Right forelimb (tissue), 1 donor: ENCODE measurements around the gene ATG4B.
"Not testable (repeated sequence)": the region's sequence is repeated elsewhere in the genome, so short reads cannot be mapped to it uniquely, and the experiment has no call there.

ENCODE experiments used
- DNase-seq: peaks from one replicate; pipeline ENCODE4 v3.0.0-alpha.2; 2018

The ATG4B gene

DNA sequence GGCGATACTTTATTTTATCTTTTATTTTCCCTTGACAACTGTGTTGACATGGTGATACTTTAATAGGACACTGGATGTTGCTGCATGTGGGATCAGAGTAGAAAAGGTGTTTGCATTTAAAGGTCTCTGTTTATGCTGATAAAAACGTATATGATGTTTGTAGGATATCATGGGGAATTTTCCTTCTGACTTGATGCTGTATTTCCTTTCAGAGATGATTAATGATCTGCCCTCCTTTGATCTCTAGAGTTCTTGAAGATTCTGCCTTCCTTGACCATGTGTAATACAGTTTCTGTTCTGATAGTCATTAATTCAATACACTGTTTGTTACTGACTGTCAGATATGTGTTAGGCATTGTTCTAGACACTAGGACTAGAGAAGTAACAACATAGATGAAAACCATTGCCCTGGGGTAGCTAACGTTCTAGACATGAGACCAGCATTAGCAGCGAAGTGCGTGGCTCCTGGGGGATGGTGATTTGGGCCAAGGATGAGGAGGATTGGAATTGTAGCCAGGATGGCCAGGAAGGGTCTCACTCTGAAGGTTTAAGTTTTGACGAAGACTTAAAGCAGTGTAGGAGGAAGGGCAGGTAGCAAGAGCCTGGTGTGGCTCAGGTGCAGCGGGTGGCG, 2.8 kb downstream of the ATG4B start:
- no peak for DNase-seq

DNA sequence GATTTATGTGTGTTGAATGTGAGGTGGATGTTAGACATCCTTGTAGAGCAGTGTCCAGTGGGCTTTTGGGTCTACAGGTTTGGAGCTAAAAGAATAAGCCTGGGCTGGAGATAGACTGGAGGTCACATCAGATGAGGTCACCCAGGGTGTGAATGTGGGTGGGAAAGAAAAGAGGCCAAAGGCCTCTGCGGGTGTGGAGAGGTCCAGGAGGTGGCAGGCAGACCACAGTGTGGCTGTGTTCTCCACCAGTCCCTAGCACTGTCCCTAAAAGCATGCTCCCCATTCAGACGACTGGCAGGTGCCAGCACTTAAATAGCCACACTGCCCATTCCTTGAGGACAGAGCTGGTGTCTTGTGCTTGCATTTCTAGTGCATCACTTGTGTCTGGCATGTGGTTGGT, 4.1 kb downstream of the ATG4B start:
- no peak for DNase-seq

DNA sequence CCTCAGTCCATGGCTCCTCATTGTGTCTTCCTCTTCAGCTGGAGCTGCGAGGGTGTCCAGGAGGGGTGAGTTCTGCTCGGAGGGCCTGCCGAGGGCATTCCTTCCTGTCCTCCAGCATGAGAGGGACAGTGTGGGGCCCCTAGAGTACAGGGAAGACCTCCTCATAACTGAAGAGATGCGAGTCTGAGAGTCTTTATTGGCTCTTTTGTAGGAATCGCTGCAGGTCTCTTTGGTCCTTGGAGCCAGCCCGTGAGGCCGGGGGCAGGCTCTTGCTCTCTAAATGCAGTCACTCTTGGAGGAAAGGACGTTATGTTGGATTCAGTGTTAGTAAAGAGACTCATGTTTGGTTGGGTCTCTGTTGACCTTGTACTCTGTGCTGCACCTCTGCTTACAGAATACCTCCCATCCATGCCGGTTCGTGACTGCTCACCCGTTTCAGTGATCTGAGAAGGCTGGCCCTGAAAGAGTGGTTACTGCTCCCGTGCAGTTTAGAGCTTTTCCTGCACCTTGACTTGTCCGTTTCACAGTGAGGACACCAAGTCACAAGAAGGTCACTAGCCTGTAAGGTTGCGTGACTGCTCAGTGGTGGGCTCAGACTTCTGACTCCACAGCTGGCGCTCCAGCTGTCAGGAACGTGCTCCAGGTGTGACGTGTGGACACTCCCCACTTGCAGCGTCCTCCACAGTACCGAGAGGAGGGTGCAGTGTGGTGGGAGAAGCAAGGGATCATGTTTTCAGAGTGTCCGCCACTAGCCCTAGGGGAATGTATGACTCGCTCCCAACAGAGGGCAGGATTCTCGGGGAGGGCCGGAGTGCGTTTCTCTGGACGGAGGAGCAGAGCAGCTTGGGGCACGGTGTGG, 7.8 kb downstream of the ATG4B start:
- DNase-seq: no peak

DNA sequence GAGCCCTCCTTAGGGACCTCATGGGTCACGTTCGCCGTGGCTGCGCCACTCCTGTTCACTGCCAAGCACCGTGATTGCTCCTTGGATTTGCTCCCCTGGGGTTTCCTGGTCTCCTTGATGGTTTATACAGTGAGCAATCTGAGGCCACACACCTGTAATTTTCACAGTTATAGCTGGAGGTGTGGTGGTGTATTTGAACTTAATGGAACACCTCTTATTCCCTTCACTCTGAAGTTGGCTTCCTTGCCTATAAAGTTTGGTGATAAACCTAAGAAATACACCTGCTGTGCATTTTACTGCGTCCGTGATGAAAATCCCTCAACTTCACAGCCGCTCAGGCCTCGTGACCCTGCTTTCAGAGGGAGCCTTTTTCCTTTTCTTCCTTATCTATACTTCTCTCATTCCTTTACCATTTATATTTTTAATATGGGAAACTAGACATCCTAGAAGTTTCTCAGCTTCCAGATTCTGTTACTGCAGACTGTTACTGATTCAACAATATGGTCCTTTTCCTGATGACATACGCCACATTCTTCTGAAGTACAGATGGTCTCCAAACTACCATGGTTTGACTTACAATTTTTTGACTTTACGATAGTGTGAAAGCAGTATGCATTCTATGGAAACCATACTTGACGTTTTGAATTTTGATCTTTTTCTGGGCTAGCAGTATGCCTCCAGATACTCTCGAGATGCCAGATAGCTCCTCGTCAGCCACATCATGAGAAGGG, 8.6 kb downstream of the ATG4B start:
- no peak for DNase-seq

DNA sequence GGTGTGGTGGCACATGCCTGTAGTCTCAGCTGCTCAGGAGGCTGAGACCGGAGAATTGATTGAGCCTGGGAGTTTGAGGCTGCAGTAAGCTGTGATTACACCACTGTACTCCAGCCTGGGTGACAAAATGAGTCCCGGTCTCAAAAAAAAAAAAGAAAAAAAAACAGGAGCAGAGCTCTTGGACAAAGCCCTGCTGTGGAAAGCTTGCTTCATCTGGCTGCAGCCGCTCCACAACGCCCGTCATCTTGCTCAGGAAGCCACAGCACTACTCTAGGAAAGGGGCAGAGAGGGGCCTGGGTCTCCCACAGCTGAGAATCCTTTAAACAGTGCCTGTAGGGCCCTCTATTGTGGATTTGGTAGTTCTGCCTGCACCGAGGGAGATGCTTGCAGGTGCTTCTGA, 11.0 kb downstream of the ATG4B start:
- DNase-seq: no peak

DNA sequence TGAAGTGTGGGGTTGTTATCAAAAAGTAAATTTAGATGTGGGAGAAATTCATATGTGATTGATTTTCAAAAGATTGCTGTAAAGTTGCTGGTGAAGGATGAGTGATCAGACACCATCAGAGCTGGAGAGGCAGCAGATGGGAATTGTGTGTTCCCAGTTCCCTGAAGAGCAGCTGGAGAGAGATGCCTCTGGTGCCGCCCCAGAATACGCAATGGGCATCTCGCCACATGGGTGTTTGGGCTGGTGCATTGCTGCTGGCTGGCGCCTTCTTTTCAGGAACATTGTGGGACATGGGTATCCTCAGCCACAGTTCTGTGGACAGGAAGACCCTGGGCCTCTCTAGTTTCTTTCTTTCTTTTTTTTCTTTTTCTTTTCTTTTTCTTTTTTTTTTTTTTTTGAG, 11.9 kb downstream of the ATG4B start:
- no peak for DNase-seq

DNA sequence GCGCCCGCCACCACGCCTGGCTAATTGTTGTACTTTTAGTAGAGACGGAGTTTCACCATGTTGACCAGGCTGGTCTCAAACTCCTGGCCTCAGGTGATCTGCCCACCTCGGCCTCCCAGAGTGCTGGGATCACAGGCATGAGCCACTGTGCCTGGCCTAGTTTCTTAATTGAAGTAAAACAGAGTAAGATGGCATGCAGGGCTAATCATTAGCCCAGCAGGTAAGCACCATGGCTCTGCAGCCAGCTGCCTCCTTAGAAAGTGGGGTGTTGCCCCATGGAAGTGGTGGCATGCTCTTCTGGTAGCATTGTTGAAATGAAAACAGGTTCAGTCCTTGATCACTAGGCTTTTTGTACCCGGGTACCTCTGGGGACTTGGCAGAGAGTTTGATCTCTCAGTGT, 12.4 kb downstream of the ATG4B start:
- no peak for DNase-seq

DNA sequence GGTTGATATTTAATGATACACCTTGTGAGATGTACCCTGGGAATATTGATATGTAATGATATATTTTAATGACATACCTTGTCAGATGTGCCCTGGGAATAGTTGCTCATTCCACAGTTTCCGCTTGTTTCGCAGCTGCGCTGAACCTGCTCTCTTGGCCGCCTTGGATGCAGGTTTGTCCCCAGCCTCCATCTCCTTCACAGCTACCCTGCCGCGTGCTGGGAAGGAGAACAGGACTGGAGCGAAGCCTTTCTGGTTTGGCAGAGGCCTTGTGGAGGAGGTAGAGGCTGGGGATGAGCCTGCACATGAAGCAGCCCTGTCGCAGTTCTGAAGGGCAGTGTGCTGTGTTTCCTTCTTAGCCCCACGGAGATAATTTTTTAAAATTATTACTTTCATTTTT, 14.6 kb downstream of the ATG4B start:
- DNase-seq: no peak

DNA sequence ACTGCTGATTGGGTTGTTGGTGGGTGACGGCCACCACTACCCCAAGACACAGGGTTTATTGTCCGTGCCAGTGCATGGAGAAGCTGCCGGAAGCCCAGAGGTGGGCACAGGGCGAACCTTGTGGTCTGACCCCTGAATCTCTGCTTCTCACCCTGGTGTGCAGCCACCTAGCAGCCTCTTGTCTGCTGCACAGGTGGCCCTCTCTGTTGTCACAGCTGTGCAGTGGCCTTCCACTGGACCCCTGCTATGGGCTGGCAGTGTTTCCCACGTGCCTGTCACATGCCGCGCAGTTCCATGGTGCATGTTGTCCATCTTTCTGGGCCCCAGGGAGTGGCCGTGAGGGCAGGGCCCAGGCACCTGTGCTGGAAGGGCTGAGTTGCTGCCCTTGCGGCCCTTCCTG, 15.2 kb downstream of the ATG4B start:
- DNase-seq: no peak

DNA sequence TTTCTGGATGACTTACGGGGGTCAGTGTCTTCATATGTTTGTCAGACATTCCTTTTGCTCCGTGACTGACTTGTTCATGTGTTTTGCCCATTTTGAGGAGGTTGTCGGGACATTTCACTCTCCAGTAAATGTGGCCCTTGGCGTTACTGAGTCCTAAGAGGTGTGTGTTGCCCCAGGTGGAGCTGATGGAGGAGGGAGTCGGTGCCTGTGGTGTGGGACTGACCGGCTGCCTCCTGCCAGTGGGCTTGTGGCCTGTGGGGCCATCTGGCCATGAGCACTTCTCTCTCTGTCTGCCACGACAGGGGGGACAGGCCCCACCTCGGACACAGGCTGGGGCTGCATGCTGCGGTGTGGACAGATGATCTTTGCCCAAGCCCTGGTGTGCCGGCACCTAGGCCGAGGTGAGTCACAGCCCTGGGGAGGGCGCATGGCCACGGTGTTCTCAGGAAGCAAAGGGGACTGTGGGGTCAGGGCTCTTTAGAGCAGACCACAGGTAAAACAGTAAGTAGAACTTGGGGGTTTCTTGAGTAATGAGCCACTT, 15.8 kb downstream of the ATG4B start:
- DNase-seq: no peak

DNA sequence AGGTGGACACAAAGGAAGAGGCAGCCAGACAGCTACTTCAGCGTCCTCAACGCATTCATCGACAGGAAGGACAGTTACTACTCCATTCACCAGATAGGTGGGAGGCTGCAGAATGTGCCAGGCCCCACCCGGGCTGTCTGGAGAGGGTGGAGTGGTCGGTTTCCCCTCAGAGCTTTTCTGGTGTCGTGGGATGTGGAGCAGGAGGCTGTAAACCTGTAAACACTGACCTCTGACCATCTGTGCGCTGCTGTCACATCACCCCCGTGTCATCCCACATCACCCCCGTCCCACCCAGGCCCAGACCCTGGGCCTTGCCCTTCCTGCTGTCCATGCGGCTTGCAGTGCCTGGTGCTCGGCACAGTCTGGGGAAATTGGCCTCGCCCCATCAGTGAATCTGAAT, 17.1 kb downstream of the ATG4B start:
- no peak for DNase-seq

DNA sequence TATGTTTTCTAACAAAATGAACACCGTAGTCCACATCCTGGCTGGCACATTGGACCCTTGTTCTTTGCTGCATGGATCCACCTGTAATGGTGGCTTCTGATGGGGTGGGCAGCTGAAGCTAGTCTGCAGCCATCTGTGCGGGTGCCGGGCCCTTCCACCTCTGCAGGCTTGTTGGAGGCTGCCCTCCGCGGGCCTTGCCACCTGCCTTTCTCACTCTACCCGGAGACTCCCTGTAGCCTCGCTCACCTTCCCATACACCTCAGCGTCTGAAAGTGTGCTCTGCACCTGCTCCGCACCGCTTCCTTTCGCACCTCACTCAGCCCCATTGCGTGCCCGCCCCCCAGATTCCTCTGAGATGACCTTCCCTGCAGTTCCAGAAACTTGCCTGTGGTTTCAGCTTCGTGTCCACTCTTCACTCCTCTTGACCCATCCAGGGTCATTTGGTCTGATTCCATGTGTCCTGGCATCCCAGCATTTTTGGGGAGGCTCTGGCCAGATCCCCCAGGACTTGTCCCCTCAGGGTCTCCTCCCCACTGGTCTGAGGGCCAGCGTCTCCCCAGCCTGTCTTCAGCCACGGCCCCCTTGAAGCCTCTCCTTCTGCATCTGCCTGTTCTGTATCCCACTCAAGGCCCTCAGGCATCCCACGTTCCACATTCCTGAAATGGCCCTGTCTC, 18.2 kb downstream of the ATG4B start:
- DNase-seq: no peak

DNA sequence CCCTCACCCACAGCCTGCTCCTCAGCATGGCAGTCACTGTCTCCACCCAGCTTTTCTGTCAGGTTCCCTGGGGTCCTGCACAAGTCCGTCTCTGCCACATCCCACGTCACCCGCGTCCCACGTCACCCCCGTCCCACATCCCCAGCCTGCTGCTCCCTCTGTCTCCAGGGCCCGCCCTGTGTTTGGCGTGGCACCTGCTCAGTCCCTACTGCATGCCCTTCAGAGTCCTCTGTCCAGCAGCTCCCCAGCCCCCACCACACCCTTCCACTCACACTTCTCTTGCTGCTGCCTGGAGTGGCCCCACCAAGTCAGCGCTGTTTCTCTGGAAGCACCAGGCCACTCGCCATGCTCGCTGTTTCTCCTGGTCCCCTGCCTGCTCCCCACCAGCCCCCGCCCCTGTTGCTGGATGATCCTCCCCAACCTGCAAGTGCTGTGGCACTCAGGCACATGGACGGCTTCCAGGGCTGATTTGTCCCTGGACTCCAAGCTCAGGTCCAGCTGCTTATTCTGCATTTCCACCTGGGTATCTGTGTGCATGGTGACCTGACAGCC, 18.8 kb downstream of the ATG4B start:
- DNase-seq: no peak

DNA sequence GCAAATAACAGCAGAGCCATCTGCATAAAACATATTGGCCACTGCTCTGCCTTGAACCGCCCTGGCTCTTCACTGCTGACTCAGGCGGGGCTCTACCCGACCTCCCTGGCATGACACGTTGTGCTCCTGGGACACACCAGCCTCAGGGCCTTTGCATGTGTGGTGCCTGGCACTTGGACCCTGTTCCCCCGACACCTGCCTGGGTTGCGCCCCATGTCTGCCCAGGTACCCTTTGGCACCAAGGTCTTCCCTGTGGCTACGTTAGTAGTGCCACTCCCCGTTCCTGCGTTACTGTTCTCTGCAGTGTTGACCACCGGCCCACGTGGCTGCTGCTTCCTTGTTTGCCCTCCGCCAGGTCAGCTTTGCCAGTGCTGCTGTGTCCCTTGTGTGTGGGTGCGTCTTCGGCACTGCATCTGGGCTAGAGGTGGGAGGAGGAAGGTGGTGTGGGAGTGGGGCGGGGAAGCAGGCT, 20.3 kb downstream of the ATG4B start:
- DNase-seq: no peak

DNA sequence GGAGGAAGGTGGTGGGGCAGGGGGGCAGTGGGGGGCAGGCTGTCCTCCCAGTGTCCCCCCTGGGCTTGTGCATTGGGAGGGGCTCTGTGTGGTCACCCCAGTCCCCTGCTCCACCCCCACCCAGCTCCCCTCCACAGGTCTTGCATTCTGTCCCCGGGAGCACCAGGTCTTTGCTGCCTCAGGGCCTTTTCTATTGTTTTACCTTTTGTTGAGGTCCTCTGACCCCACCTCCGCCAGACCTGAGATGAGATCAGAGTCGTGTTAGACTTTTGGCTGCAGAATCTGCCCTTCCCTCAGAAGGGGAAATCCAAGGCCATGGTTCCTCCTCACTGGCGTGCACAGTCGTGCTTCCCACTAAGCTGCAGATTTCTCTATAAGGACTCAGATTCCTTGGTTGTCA, 20.8 kb downstream of the ATG4B start:
- no peak for DNase-seq

DNA sequence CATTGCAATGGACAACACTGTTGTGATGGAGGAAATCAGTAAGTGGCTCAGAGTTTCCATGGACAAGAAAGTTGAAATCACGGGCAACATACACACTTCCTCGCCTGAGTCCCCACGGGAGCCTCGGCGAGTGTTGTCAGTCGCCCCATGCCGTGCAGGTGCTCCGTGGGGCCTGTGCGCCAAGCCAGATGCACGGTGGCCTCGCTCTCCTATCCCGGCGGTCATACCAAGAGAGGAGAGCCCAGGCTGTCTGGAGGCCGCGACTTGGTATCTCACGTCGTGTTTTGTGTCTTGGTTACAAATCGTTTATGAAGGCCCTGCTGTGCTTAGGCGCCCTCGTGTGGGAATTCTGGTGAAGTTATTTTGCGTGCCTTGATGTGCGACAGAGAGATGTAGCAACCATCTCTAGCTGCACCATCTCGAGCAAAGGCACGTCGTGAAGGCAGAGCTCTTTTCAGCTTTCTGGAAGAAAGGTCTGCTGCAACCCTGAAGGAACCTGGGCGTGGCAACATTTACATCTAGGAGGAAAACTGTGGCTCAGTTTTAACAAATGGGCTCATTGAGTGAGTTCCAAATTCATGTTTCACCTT, 21.8 kb downstream of the ATG4B start:
- peak; percentile 73 for DNase-seq

DNA sequence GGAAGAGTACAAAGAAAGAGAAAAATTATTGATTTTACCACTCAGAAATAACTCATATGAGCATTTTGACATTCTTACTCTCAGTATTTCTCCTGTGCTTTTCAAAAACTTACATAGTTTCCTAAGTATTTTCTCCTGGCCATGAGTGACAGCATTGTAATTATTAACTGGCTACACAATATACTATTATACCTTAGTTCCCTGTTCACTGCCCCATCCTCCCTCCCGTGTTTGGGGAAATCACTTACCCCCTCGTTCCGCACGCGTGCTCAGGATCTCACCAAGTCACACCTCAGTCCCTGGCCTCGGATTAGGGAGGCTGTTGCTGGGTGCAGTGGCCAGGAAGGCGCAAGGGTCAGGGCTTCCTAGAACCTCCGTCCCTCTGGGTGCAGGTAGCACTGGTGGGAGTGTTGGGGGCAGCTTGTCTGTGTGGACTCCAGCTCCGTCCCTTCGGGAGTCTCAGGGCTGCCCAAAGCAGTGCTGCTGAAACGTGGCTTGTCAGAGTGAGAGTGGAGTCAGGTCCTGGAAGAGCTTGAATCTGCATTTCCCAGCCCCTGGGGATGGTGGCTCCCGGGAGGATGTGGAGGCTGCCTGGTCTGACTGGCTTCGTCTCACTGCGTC, 23.2 kb downstream of the ATG4B start:
- no peak for DNase-seq

DNA sequence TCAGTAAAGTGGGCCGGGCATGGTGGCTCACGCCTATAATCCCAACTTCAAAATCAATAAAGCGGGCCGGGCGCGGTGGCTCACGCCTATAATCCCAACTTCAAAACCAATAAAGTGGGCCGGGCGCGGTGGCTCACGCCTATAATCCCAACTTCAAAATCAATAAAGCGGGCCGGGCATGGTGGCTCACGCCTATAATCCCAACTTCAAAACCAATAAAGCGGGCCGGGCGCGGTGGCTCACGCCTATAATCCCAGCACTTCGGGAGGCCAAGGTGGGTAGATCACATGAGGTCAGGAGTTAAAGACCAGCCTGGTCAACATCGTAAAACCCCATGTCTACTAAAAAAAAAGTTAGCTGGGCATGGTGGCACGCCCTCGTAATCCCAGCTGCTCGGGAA, 25.2 kb downstream of the ATG4B start:
- not testable (repeated sequence) for DNase-seq

DNA sequence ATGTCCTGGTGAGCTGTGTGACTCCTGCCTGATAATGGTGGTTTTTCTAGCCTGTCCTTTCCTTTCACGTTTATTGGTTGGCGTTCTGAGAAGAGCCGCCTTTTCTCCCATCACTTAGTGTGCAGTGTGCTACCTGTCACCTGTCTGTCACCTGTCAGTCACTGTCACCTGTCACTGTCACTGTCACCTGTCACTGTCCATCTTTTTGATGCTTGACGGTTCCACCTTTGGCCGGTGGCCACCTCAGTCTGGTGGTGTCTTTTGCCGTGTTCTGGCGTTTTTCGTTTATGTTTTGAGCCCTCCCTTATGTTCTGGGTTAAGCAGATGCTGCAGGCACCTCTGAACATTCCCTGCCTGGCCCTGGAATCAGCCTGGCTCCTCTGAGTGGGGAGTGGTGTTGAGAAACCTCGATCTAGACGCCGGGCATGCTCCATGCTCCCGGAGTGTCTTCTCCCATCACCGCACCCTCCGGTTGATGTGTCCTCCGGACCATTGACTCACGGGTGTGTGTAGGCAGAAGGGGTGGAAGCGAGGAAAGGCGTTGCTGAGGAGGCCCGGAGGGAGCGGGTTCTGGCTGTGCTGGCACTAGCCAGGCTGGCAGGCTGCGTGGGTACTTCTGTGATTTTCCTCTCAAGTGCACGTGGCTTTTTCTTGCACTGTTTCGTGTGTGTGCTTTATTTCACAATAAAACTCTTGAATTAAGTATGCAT, 28.4 kb downstream of the ATG4B start:
- DNase-seq: no peak

DNA sequence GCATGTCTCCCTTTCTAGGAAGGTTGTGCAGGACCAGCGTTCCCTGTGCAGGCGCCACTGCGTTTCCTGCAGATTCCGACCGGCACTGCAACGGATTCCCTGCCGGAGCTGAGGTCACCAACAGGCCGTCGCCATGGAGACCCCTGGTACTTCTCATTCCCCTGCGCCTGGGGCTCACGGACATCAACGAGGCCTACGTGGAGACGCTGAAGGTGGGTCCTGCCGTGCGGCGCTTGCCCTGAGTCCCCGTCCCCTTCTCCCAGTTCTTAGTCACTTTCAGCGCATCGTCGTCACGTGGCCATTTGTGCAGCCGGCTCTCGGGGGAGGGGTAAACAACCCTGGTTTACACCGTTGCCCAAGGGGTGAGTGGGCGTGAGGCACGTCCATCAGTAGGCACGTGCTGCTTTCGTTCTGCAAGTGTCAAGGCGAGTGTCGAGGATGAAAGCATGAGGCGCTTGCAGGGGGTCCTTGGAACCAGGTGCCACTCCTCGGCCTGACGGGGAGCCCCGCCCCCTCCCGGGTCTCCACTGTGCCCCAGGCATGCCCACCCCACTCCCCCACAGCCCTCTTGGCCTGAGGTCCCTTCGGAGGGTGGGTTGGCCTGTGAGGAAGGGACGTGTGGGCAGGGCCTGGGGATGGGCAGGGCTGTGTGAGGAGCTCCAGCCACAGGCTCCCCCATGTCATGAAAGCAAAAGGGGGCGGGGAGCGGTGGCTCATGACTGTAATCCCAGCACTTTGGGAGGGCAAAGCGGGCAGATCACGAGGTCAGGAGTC, 29.3 kb downstream of the ATG4B start:
- DNase-seq: no peak
